ENCODE results near the gene MIA. TPM values are rescaled to one million over a fixed set of nuclear protein-coding genes. Genes with fewer than 3 reads are reported as not detected.
A peak's percentile ranks its signal among the peaks of the same experiment; 100 is the strongest.
"Not testable (repeated sequence)": the region's sequence is repeated elsewhere in the genome, so short reads cannot be mapped to it uniquely, and the experiment has no call there.

The MIA gene
- total RNA-seq, 1 donor from 2014 or later, result 1.2 TPM

DNA sequence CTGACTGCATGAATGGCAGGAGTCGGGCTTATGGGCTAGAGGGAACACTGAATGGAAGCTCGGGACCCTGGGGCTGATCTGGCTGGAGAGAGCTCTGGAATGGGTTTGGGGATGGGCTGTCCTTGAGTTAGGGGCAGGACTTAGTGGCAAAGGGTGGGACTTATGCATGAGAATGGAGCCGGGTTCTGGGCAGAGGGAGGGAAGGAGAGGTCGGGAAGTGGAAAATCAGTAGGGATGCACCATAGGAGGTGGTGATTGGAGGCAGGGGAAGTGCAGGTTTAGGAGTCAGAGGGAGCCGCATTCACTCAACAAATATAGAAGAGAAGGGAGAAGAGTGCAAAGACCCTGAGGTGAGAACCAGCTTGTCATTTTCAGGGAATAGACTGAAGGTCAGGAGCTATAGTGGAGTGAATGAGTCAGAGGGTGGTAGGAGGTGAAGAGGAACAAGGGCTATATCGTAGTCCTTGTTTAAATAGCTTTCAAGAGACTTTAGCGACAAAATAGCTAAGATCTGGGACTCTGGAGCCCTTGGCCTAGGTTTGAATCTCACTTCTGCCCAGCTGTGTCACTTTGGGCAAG lies 3.5 kb downstream of the MIA start:
- H3K36me3 Mint-ChIP-seq, result no peaks in the 10 kb centered on the region
- peaks cover 8% of the 10 kb centered on the region for H3K4me1 Mint-ChIP-seq
- H3K9me3 Mint-ChIP-seq, result no peaks in the 10 kb centered on the region
- TF ChIP-seq, protein P1, sequence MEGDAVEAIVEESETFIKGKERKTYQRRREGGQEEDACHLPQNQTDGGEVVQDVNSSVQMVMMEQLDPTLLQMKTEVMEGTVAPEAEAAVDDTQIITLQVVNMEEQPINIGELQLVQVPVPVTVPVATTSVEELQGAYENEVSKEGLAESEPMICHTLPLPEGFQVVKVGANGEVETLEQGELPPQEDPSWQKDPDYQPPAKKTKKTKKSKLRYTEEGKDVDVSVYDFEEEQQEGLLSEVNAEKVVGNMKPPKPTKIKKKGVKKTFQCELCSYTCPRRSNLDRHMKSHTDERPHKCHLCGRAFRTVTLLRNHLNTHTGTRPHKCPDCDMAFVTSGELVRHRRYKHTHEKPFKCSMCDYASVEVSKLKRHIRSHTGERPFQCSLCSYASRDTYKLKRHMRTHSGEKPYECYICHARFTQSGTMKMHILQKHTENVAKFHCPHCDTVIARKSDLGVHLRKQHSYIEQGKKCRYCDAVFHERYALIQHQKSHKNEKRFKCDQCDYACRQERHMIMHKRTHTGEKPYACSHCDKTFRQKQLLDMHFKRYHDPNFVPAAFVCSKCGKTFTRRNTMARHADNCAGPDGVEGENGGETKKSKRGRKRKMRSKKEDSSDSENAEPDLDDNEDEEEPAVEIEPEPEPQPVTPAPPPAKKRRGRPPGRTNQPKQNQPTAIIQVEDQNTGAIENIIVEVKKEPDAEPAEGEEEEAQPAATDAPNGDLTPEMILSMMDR (IDR thresholded peaks at IDR 0.05; ENCODE audit: unreplicated experiment), result no peak
- no peak for DNase-seq (ENCODE audit: low spot score in 2 of 2, unreplicated experiment in 2 of 2)
- H3K4me3 Mint-ChIP-seq, result peak overlapping the region; percentile 80
- peak overlapping the region; percentile 100 for H3K27ac Mint-ChIP-seq
- no peaks in the 10 kb centered on the region for H3K27me3 Mint-ChIP-seq (ENCODE audit: low read depth)

DNA sequence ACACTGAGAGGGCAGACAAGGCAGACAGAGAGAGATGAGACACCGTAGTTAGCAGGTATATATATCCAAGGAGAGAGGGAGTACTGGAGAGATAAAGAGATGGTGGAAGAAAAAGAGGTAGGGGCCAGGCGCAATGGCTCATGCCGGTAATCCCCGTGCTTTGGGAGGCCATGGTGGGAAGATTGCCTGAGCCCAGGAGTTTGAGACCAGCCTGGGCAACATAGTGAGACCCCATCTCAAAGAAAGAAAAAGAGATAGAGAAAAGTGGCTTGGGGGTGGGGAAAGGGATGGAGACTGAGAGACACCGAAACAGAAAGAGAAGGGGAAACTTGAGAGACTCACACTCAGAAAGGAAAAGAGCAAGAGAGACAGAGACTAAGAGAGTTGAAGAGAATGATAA lies 5.3 kb downstream of the MIA start:
- H3K4me3 Mint-ChIP-seq, result no peak overlapping the region
- no peaks in the 10 kb centered on the region for H3K36me3 Mint-ChIP-seq
- peaks cover 8% of the 10 kb centered on the region for H3K4me1 Mint-ChIP-seq
- H3K9me3 Mint-ChIP-seq, result no peaks in the 10 kb centered on the region
- no peaks in the 10 kb centered on the region for H3K27me3 Mint-ChIP-seq (ENCODE audit: low read depth)
- no peak for DNase-seq (ENCODE audit: low spot score in 2 of 2, unreplicated experiment in 2 of 2)
- H3K27ac Mint-ChIP-seq, result no peak overlapping the region
- TF ChIP-seq, protein P1 (IDR thresholded peaks at IDR 0.05; ENCODE audit: unreplicated experiment), result no peak

DNA sequence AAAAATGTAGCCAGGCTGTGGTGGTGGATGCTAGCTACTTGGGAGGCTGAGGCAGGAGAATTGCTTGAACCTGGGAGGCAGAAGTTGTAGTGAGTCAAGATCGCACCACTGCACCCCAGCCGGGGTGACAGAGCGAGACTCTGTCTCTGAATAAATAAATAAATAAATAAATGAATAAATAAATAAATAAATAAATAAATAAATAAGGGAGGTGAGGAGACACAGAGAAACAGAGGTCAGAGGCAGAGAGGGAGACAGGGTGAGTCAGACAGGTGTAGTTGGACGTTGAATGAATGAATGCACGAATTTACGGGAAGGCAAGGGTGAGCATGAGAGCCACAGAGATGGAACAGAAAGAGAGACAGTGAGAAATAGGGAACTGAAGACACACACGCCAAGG lies 5.8 kb downstream of the MIA start:
- Mint-ChIP-seq H3K27ac (no peak overlapping the region), H3K36me3 (no peaks in the 10 kb centered on the region), H3K27me3 (ENCODE audit: low read depth) (no peaks in the 10 kb centered on the region), H3K9me3 (no peaks in the 10 kb centered on the region), H3K4me1 (peaks cover 8% of the 10 kb centered on the region), H3K4me3 (no peak overlapping the region)
- DNase-seq (ENCODE audit: low spot score in 2 of 2, unreplicated experiment in 2 of 2), result no peak
- TF ChIP-seq, protein P1 (IDR thresholded peaks at IDR 0.05; ENCODE audit: unreplicated experiment), result no peak

DNA sequence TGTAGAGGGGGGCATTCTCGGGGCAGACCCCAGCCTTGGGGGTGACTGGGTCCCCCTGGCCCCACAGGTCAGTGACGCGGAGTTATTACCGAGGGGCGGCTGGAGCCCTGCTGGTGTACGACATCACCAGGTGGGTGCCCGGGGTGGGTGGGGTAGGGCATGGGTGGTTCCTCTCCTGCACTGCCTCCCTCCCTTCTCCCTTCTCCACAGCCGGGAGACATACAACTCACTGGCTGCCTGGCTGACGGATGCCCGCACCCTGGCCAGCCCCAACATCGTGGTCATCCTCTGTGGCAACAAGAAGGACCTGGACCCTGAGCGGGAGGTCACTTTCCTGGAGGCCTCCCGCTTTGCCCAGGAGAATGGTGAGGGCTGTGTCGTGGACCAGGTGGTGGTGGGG lies 8.4 kb downstream of the MIA start:
- Mint-ChIP-seq H3K4me1 (peaks cover 2% of the 10 kb centered on the region), H3K36me3 (peaks cover 4% of the 10 kb centered on the region), H3K9me3 (no peaks in the 10 kb centered on the region), H3K27me3 (ENCODE audit: low read depth) (no peaks in the 10 kb centered on the region), H3K27ac (no peak overlapping the region), H3K4me3 (no peak overlapping the region)
- TF ChIP-seq, protein P1 (IDR thresholded peaks at IDR 0.05; ENCODE audit: unreplicated experiment), result no peak
- no peak for DNase-seq (ENCODE audit: low spot score in 2 of 2, unreplicated experiment in 2 of 2)

DNA sequence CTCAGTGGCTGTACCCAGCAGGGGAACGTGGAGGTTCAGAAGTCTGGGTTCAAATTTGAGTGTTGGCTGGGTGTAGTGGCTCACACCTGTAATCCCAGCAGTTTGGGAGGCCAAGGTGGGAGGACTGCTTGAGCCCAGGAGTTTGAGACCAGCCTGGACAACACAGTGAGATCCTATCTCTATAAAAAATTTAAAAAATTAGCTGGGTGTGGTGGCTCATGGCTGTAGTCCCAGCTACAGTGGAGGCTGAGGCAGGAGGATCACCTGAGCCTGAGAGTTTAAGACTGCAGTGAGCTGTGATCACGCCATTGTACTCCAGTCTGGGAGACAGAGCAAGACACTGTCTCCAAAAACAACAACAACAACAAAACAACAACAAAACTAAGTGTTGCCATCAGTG lies 8.8 kb downstream of the MIA start:
- H3K4me1 Mint-ChIP-seq; H3K36me3 Mint-ChIP-seq; H3K27ac Mint-ChIP-seq; DNase-seq (ENCODE audit: low spot score in 2 of 2, unreplicated experiment in 2 of 2); H3K4me3 Mint-ChIP-seq; H3K9me3 Mint-ChIP-seq; H3K27me3 Mint-ChIP-seq (ENCODE audit: low read depth): not testable (repeated sequence)

DNA sequence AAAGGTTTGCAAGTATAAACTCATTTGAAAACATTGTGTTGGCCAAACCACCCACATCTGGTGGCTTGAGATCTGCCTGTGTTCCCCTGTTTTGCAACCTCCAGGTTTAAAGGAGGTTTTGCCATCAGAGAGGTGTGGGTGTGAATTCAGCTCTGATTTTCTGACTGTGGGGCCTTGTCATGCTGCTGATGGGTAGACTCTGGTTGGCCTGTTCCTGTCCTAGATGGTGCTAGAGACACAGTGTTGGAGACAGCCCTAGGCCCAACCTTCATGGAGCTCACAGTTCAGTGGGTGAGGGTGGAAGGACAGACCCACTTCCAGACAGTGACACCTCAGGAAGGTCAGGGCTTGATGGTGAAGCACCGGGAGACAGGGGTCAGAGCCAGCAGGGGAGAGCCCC lies 10.2 kb downstream of the MIA start:
- no peak overlapping the region for H3K4me3 Mint-ChIP-seq
- H3K36me3 Mint-ChIP-seq, result peaks cover 8% of the 10 kb centered on the region
- no peaks in the 10 kb centered on the region for H3K9me3 Mint-ChIP-seq
- no peak for DNase-seq (ENCODE audit: low spot score in 2 of 2, unreplicated experiment in 2 of 2)
- no peaks in the 10 kb centered on the region for H3K4me1 Mint-ChIP-seq
- H3K27me3 Mint-ChIP-seq (ENCODE audit: low read depth), result no peaks in the 10 kb centered on the region
- TF ChIP-seq, protein P1 (IDR thresholded peaks at IDR 0.05; ENCODE audit: unreplicated experiment), result no peak
- H3K27ac Mint-ChIP-seq, result no peak overlapping the region

All from mesothelial cell of epicardium (in vitro differentiated cells).